BLaER1 treated with 17β-estradiol and CSF1 and Interleukin-3, amounts not matched to agents 10 nM and 100 nM (cell line): ENCODE data around the gene DNMT1.
"Not testable (repeated sequence)": the region's sequence is repeated elsewhere in the genome, so short reads cannot be mapped to it uniquely, and the experiment has no call there.

ENCODE experiments used
- H3K27ac ChIP-seq, 11 experiments: shearing (Covaris generic); formaldehyde crosslinking; 2 replicates each; pipeline ENCODE4 v1.8.1; 2022
- H3K27me3 ChIP-seq, 11 experiments: shearing (Covaris generic); formaldehyde crosslinking; 2 replicates each; pipeline ENCODE4 v1.8.1; 2022
- H3K36me3 ChIP-seq, 11 experiments: shearing (Covaris generic); formaldehyde crosslinking; 2 replicates each; pipeline ENCODE4 v1.8.1; 2022
- H3K4me1 ChIP-seq, 10 experiments: shearing (Covaris generic); formaldehyde crosslinking; 2 replicates each; pipeline ENCODE4 v1.8.1; 2022
- H3K4me2 ChIP-seq, 11 experiments: shearing (Covaris generic); formaldehyde crosslinking; 2 replicates each; pipeline ENCODE4 v1.8.1; 2022
- H3K4me3 ChIP-seq, 10 experiments: shearing (Covaris generic); formaldehyde crosslinking; 2 replicates each; pipeline ENCODE4 v1.8.1; 2022
- H3K9ac ChIP-seq, 11 experiments: shearing (Covaris generic); formaldehyde crosslinking; 2 replicates each; pipeline ENCODE4 v1.8.1; 2022
- H3K9me3 ChIP-seq, 11 experiments: shearing (Covaris generic); formaldehyde crosslinking; replicated peaks in 1 of 11; 2 replicates each; pipeline ENCODE4 v1.8.1; 2022
- H4K20me1 ChIP-seq, 11 experiments: shearing (Covaris generic); formaldehyde crosslinking; 2 replicates each; pipeline ENCODE4 v1.8.1; 2022
- Cebpa-rat ChIP-seq, 11 experiments: shearing (Covaris generic); IDR thresholded peaks; 2 replicates each; pipeline ENCODE4 v1.8.1; 2022

The DNMT1 gene

GRCh38 chr19:10201176-10201575 is 6.4 kb upstream of the DNMT1 start:
- H3K4me2 ChIP-seq, result peak overlapping the region in 4 of 11 experiments; percentile 2 to 88 (median 58); a peak in 6 of 22 replicates
- no peaks in the 10 kb centered on the region for H3K36me3 ChIP-seq
- H3K27me3 ChIP-seq, result no peaks in the 10 kb centered on the region
- no peak overlapping the region for H3K4me3 ChIP-seq
- peak overlapping the region in 6 of 11 experiments; percentile 6 to 51 (median 26); a peak in 7 of 22 replicates for H3K27ac ChIP-seq
- H3K4me1 ChIP-seq, result peaks cover 9 to 80% (median 33%) of the 10 kb centered on the region in 10 experiments; a peak in 18 of 20 replicates
- 0 out of 22 replicates have a peak, but pooled peaks cover 0 to 5% (median 0%) of the 10 kb centered on the region in 11 experiments for H3K9me3 ChIP-seq
- no peak for TF ChIP-seq Cebpa-rat (IDR thresholded peaks at IDR 0.05)
- no peak overlapping the region for H3K9ac ChIP-seq
- no peaks in the 10 kb centered on the region for H4K20me1 ChIP-seq

GRCh38 chr19:10200101-10200500 is 5.3 kb upstream of the DNMT1 start:
- Histone ChIP-seq H3K27ac (peak overlapping the region in 6 of 11 experiments; percentile 33 to 85 (median 74); a peak in 9 of 22 replicates), H3K4me2 (peak overlapping the region in 3 of 11 experiments; percentile 73 to 88 (median 87); a peak in 5 of 22 replicates)

GRCh38 chr19:10198889-10199644 is 4.3 kb upstream of the DNMT1 start:
- H3K4me2 ChIP-seq, result peak overlapping the region; percentile 35 to 88 (median 64); a peak in 20 of 22 replicates
- not testable (repeated sequence) for H4K20me1 ChIP-seq, H3K4me3 ChIP-seq, H3K9me3 ChIP-seq, H3K36me3 ChIP-seq, H3K27me3 ChIP-seq
- peaks cover 9 to 75% (median 38%) of the 10 kb centered on the region in 10 experiments; a peak in 18 of 20 replicates for H3K4me1 ChIP-seq
- peak in 2 of 11 experiments; percentile 50 to 66; a peak in 2 of 22 replicates for TF ChIP-seq Cebpa-rat (IDR thresholded peaks at IDR 0.05)
- H3K27ac ChIP-seq, result peak overlapping the region; percentile 43 to 85 (median 66); a peak in 20 of 22 replicates
- peak overlapping the region in 10 of 11 experiments; percentile 17 to 69 (median 50); a peak in 14 of 22 replicates for H3K9ac ChIP-seq

More at GRCh38 chr19:10200101-10200500, 5.3 kb upstream of the DNMT1 start:
- H3K36me3 ChIP-seq, H4K20me1 ChIP-seq, H3K4me3 ChIP-seq, H3K9ac ChIP-seq, H3K9me3 ChIP-seq, H3K27me3 ChIP-seq: not testable (repeated sequence)
- peaks cover 9 to 80% (median 37%) of the 10 kb centered on the region in 10 experiments; a peak in 18 of 20 replicates for H3K4me1 ChIP-seq

GRCh38 chr19:10195199-10195519 is 406 bp upstream of the DNMT1 start:
- peaks cover 26 to 38% (median 34%) of the 10 kb centered on the region in 11 experiments for H3K36me3 ChIP-seq
- peak overlapping the region; percentile 84 to 98 (median 96); a peak in 21 of 22 replicates for H3K9ac ChIP-seq
- peak overlapping the region; percentile 43 to 98 (median 68) for H3K4me2 ChIP-seq
- H3K27ac ChIP-seq, result peak overlapping the region in 10 of 11 experiments; percentile 81 to 99 (median 96); a peak in 19 of 22 replicates
- TF ChIP-seq Cebpa-rat (IDR thresholded peaks at IDR 0.05), result no peak
- H3K9me3 ChIP-seq, result 0 out of 22 replicates have a peak, but pooled peaks cover 0 to 5% (median 0%) of the 10 kb centered on the region in 11 experiments
- H4K20me1 ChIP-seq, result peaks cover 13 to 42% (median 41%) of the 10 kb centered on the region in 11 experiments; a peak in 21 of 22 replicates
- no peaks in the 10 kb centered on the region for H3K27me3 ChIP-seq
- H3K4me3 ChIP-seq, result peak overlapping the region; percentile 76 to 99 (median 95)
- peaks cover 44 to 87% (median 68%) of the 10 kb centered on the region in 10 experiments for H3K4me1 ChIP-seq

GRCh38 chr19:10193790-10194499 is 808 bp downstream of the DNMT1 start:
- Histone ChIP-seq H3K9ac (peak overlapping the region; percentile 84 to 98 (median 96)), H4K20me1 (peaks cover 20 to 54% (median 53%) of the 10 kb centered on the region in 11 experiments; a peak in 21 of 22 replicates), H3K4me3 (peak overlapping the region; percentile 76 to 99 (median 95)), H3K27me3 (no peaks in the 10 kb centered on the region), H3K27ac (peak overlapping the region; percentile 69 to 99 (median 96); a peak in 21 of 22 replicates), H3K36me3 (peaks cover 32 to 50% (median 43%) of the 10 kb centered on the region in 11 experiments), H3K4me1 (peaks cover 52 to 87% (median 72%) of the 10 kb centered on the region in 10 experiments), H3K4me2 (peak overlapping the region; percentile 85 to 98 (median 94)), H3K9me3 (0 out of 22 replicates have a peak, but pooled peaks cover 0 to 5% (median 0%) of the 10 kb centered on the region in 11 experiments)
- TF ChIP-seq Cebpa-rat (IDR thresholded peaks at IDR 0.05), result no peak

GRCh38 chr19:10192922-10193321 is 1.8 kb downstream of the DNMT1 start:
- TF ChIP-seq Cebpa-rat (IDR thresholded peaks at IDR 0.05), result no peak
- Histone ChIP-seq H3K27me3 (no peaks in the 10 kb centered on the region), H3K27ac (peak overlapping the region in 9 of 11 experiments; percentile 75 to 99 (median 97); a peak in 17 of 22 replicates), H3K4me1 (peaks cover 57 to 87% (median 72%) of the 10 kb centered on the region in 10 experiments), H3K4me2 (peak overlapping the region; percentile 85 to 98 (median 94)), H3K4me3 (peak overlapping the region; percentile 76 to 99 (median 95)), H3K9me3 (0 out of 22 replicates have a peak, but pooled peaks cover 0 to 5% (median 0%) of the 10 kb centered on the region in 11 experiments), H3K36me3 (peaks cover 42 to 60% (median 53%) of the 10 kb centered on the region in 11 experiments), H4K20me1 (peaks cover 28 to 65% (median 63%) of the 10 kb centered on the region in 11 experiments; a peak in 21 of 22 replicates), H3K9ac (peak overlapping the region; percentile 84 to 98 (median 96); a peak in 21 of 22 replicates)

GRCh38 chr19:10191347-10191746 is 3.4 kb downstream of the DNMT1 start:
- H4K20me1 ChIP-seq, result peaks cover 39 to 80% (median 79%) of the 10 kb centered on the region in 11 experiments; a peak in 21 of 22 replicates
- TF ChIP-seq Cebpa-rat (IDR thresholded peaks at IDR 0.05), result no peak

GRCh38 chr19:10190026-10190425 is 4.7 kb downstream of the DNMT1 start:
- Histone ChIP-seq H3K4me1 (peaks cover 70 to 85% (median 80%) of the 10 kb centered on the region in 10 experiments), H3K4me2 (peak overlapping the region; percentile 1 to 94 (median 48); a peak in 16 of 22 replicates), H3K36me3 (peaks cover 64 to 88% (median 78%) of the 10 kb centered on the region in 11 experiments), H3K9ac (peak overlapping the region in 4 of 11 experiments; percentile 4 to 38 (median 22); a peak in 3 of 22 replicates), H3K27ac (no peak overlapping the region), H3K27me3 (no peaks in the 10 kb centered on the region), H3K4me3 (no peak overlapping the region), H4K20me1 (peaks cover 39 to 94% (median 92%) of the 10 kb centered on the region in 11 experiments; a peak in 21 of 22 replicates), H3K9me3 (no peaks in the 10 kb centered on the region)
- TF ChIP-seq Cebpa-rat (IDR thresholded peaks at IDR 0.05), result no peak

More at GRCh38 chr19:10191347-10191746, 3.4 kb downstream of the DNMT1 start:
- no peak overlapping the region for H3K27ac ChIP-seq
- peak overlapping the region in 2 of 11 experiments; percentile 2 to 12; a peak in 3 of 22 replicates for H3K9ac ChIP-seq
- H3K27me3 ChIP-seq, result no peaks in the 10 kb centered on the region
- H3K4me2 ChIP-seq, result peak overlapping the region; percentile 21 to 98 (median 94); a peak in 19 of 22 replicates
- H3K36me3 ChIP-seq, result peaks cover 52 to 75% (median 67%) of the 10 kb centered on the region in 11 experiments
- H3K4me1 ChIP-seq, result peaks cover 73 to 87% (median 78%) of the 10 kb centered on the region in 10 experiments
- H3K4me3 ChIP-seq, result no peak overlapping the region
- H3K9me3 ChIP-seq, result no peaks in the 10 kb centered on the region
